ENCODE results near the gene SNRNP48. TPM values are rescaled to one million over a fixed set of nuclear protein-coding genes. Genes with fewer than 3 reads are reported as not detected.

Gene SNRNP48
- total RNA-seq = 10 to 100 TPM in 2 of 4 donors, 1 to 10 TPM in 2; 8.3 to 11.8 (median 10.1) TPM
- polyA plus RNA-seq = 10 to 100 TPM in 1 of 3 donors, 1 to 10 TPM in 2; 8.8 to 40.8 (median 9.9) TPM
- long read RNA-seq, donor 1, full-length matches to known transcripts = 1 of 6 reads
- long read RNA-seq, donor 1, partial matches to known transcripts = 3 of 6 reads
- long read RNA-seq, donor 1, other reads (novel, unspliced or antisense) = 2 of 6 reads
- long read RNA-seq, donor 2, full-length matches to known transcripts = 2 of 4 reads
- long read RNA-seq, donor 2, partial matches to known transcripts = 2 of 4 reads
- long read RNA-seq, donor 2, other reads (novel, unspliced or antisense) = 0 of 4 reads

DNA sequence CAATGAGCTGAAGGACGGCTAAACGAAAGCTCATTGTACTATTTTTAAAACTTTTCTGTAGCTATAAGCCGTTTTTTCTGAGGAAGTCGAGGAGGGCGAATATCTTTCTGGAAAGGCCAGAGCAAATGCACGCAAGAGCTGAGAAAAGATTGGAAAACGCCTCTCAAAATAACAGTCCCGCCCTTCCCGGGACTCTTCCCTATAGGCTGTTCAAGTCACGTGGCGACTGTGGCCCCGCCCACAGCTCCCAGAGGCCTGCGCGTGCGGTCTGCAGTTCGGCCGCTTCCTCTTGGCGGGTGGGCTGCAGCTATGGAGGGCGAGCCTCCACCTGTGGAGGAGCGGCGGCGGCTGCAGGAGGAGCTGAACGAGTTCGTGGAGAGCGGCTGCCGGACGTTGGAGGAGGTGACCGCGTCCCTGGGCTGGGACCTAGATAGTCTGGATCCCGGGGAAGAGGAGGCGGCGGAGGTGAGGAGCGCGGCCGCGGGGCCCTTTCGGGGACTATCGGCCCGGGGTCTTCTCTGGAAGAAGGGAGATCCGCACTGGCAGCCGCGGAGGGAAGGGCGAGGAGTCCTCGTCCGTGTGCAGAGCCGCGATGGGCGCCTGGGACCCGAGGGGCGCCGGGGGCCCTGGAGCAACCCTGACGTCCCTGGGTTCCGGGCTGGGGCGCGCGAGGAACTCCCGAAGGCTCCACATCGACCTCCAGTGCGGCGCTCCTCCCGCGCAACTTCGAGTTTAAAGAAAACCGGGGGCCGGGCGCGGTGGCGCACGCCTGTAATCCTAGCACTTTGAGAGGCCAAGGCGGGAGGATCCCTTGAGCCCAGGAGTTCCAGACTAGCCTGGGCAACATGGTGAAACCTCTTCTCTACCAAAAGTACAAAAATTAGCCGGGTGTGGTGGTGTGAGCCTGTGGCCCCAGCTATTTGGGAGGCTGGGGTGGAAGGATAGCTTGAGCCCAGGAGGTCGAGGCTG, at the start of gene SNRNP48:
Gene SNRNP48 (plus strand): TSS at position 250 of the 969 bp plus-strand sequence. CDS start 60 bp downstream, at position 310.
- 0 to 1% (median 1%) methylated on average over 63 to 72 of the region's 72 CpGs for WGBS, 3 donors
- Histone ChIP-seq H3K27ac (peak within 1 kb of the TSS; percentile 75), H3K9me3 (no peaks in the 10 kb centered on the region), H3K4me3 (peak within 1 kb of the TSS; percentile 90), H3K4me1 (peaks cover 18% of the 10 kb centered on the region), H3K36me3 (ENCODE audit: insufficient read depth in 1 of 2, low read depth in 1 of 2) (peaks cover 3 to 22% of the 10 kb centered on the region in 2 donors), H3K27me3 (ENCODE audit: insufficient read depth in 3 of 3, low read length in 2 of 3) (no peaks in the 10 kb centered on the region)
- ATAC-seq (peak; percentile 100), DNase-seq (peak; percentile 94 to 97)
- TF ChIP-seq CTCF (IDR thresholded peaks at IDR 0.05) = no peak
- intact Hi-C loops (cut with DNase I) = loop anchor here (5.0 to 10.0 kb wide), 2 partner anchors 198 to 275 kb away; partner anchors contain the start of gene SSR1 (in 1 of the 2)

- no peak for DNase-seq
- WGBS, 3 donors = 19 to 29% (median 21%) methylated on average over 17 of the region's 17 CpGs
- no peak for TF ChIP-seq CTCF (IDR thresholded peaks at IDR 0.05)
- peaks cover 0 to 98% (median 30%) of the 10 kb centered on the region in 3 donors for H3K27me3 ChIP-seq (ENCODE audit: insufficient read depth in 3 of 3, low read length in 2 of 3)
- no peak overlapping the region for H3K27ac ChIP-seq
- ATAC-seq = no peak
- intact Hi-C loops (cut with DNase I) = no loop called here
- no peak overlapping the region for H3K4me3 ChIP-seq
- no peaks in the 10 kb centered on the region for H3K36me3 ChIP-seq (ENCODE audit: insufficient read depth in 1 of 2, low read depth in 1 of 2)
- peaks cover 4% of the 10 kb centered on the region for H3K4me1 ChIP-seq
- H3K9me3 ChIP-seq = no peaks in the 10 kb centered on the region
Measured at GRCh38 chr6:7540595-7540994, 49.4 kb upstream of the SNRNP48 start.

DNA sequence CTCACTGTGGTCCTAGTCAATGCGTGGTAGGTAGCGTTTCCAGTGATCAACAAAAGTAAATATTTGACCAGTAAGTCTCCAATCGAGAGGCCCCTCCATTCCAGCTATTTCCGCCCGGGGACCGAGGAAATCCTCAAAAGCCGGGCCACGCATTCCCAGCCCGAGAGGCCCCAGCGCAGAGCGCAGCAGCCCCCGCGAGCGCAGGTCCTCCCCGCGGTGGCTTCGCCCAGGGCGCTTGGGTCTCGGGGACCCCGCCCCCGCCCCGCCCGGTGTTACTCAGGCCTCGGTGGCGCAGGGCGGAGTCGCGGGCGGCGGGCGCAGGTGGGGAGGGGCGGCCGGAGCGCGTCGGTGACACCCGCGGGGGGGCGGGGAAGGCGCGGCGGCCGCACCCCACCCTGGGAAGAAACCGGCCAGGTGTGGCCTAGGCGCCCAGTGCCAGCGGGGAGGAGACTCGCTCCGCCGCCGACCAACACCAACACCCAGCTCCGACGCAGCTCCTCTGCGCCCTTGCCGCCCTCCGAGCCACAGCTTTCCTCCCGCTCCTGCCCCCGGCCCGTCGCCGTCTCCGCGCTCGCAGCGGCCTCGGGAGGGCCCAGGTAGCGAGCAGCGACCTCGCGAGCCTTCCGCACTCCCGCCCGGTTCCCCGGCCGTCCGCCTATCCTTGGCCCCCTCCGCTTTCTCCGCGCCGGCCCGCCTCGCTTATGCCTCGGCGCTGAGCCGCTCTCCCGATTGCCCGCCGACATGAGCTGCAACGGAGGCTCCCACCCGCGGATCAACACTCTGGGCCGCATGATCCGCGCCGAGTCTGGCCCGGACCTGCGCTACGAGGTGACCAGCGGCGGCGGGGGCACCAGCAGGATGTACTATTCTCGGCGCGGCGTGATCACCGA, 48.6 kb upstream of the SNRNP48 start, which contains the start of gene DSP:
Gene DSP (plus strand): TSS at position 497 of the 890 bp plus-strand sequence. CDS start 245 bp downstream, at position 742.
- intact Hi-C loops (cut with DNase I) = no loop called here
- H3K4me3 ChIP-seq = peak within 1 kb of the TSS; percentile 71
- peaks cover 0 to 96% (median 30%) of the 10 kb centered on the region in 3 donors for H3K27me3 ChIP-seq (ENCODE audit: insufficient read depth in 3 of 3, low read length in 2 of 3)
- H3K4me1 ChIP-seq = peaks cover 4% of the 10 kb centered on the region
- DNase-seq = peak; percentile 23 to 51
- ATAC-seq = peak; percentile 13 to 58 (median 42)
- H3K9me3 ChIP-seq = no peaks in the 10 kb centered on the region
- 1 to 2% (median 1%) methylated on average over 66 to 105 of the region's 105 CpGs for WGBS, 3 donors
- no peak for TF ChIP-seq CTCF (IDR thresholded peaks at IDR 0.05)
- no peak within 1 kb of the TSS for H3K27ac ChIP-seq
- no peaks in the 10 kb centered on the region for H3K36me3 ChIP-seq (ENCODE audit: insufficient read depth in 1 of 2, low read depth in 1 of 2)
